Esophagus squamous epithelium (tissue), 5 donors: ENCODE results near the gene OGN. TPM values are rescaled to one million over a fixed set of nuclear protein-coding genes. Genes with fewer than 3 reads are reported as not detected.

ENCODE experiments used
- DNase-seq: peaks from one replicate; lab custom pipeline; 2025; lab: John Stamatoyannopoulos, UW
- H3K27ac ChIP-seq, 4 donors: fragments of 200-600 bp; sonication (generic); one replicate each; pipeline ENCODE4 v1.5.1; 2016 to 2019; ENCODE audit warnings: mild to moderate bottlenecking in 1 of 4
- H3K27me3 ChIP-seq, 4 donors: fragments of 200-600 bp; sonication (generic); 1 replicate in 3 of 4; 2 replicates in 1 of 4; pipeline versions ENCODE4 v1.5.1 to v1.6.0; 2017 to 2021; ENCODE audit warnings: antibody characterized with exemption in 1 of 4
- H3K36me3 ChIP-seq, 3 donors: fragments of 200-600 bp; sonication (generic); one replicate each; pipeline ENCODE4 v1.5.1; 2016 to 2019
- H3K4me1 ChIP-seq, 3 donors: fragments of 200-600 bp; sonication (generic); one replicate each; pipeline ENCODE4 v1.5.1; 2017 to 2019
- H3K4me3 ChIP-seq, 4 donors: fragments of 200-600 bp; sonication (generic); 1 replicate in 3 of 4; 2 replicates in 1 of 4; pipeline ENCODE4 v1.5.1; 2016 to 2019; ENCODE audit warnings: mild to moderate bottlenecking in 2 of 4, moderate library complexity in 1 of 4
- H3K9me3 ChIP-seq, 3 donors: fragments of 200-600 bp; sonication (generic); one replicate each; pipeline ENCODE4 v1.5.1; 2016 to 2019
- CTCF ChIP-seq, 6 experiments: fragments of 450-650 bp in 4 of 6; fragments of 200-600 bp in 2 of 6; sonication (generic) in 2 of 6; IDR thresholded peaks; one replicate each; pipeline ENCODE4 v1.5.1; 2016 to 2019; ENCODE audit warnings: antibody characterized with exemption in 6 of 6, mild to moderate bottlenecking in 4 of 6, moderate library complexity in 4 of 6
- POLR2A ChIP-seq, 4 donors: fragments of 450-650 bp; IDR thresholded peaks; one replicate each; pipeline ENCODE4 v1.6.1; 2017; ENCODE audit warnings: antibody characterized with exemption in 4 of 4, mild to moderate bottlenecking in 4 of 4, moderate library complexity in 3 of 4
- WGBS, 2 donors: methylation state at CpG; one replicate each; pipeline ENCODE4 v1.1.5; 2018; 5-methylcytosine and 5-hydroxymethylcytosine counted together
- intact Hi-C: fragments of 100-400 bp; cut with DNase I; formaldehyde crosslinking; loops from one replicate; pipeline ENCODE4 v1.15.0; 2022
- total RNA-seq, 4 donors: library from RNA; depleted of rRNA; stranded (reverse); fragments of >200 nt; gene quantifications; one replicate each; pipeline ENCODE4 v1.1.0, GENCODE V29; 2016
- donor health status: DM: yes; HTN: yes; CAD: no.

OGN gene
- 10 to 100 TPM in 1 of 4 donors, 1 to 10 TPM in 2, under 1 TPM in 1; 0.76 to 23.3 (median 3.1) TPM for total RNA-seq

DNA sequence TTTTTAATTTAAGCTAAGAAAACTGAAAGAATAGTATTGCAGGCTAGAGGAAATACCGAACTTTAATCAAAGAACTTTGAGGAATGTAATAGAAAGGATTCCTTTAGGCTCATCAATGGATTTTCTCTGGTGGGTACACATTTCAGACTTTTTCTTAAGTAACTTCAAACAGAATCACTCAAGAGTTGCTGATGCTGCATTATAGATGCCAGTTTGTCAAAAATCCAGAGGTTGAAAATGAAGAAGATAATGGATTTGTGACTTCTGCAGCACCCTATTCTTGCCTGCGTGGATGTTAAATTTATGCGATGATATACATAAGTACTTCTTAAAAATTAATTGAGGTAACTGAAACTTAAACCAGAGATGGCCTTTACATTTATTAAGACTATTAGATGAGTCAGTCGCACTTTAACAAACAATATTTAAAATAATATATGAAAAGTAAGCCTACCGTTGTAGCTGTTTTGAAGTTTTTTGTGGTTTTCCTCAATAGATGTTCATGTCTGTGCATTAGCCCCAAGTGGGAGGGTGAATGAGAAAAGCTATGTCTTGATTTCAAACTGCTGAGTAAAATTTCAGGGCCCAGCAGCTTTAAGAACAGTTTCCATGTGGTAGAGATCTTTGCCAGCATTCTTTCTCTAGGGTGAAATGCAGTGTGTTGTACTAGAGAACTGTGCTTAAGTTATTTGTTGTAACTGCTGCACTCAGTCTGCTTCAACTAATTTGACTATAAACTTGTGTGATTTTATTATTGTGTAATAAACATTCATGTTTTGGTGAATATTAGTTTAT lies at the start of gene OGN:
TSS of gene OGN (minus strand) at position 537 of the 795 bp plus-strand sequence. CDS start 1,171 bp downstream, outside the sequence.
- Histone ChIP-seq H3K36me3 (no peaks in the 10 kb centered on the region), H3K4me3 (peak within 1 kb of the TSS in 2 of 4 donors; percentile 21 to 29), H3K27me3 (no peaks in the 10 kb centered on the region), H3K4me1 (peaks cover 0 to 16% (median 0%) of the 10 kb centered on the region in 3 donors), H3K27ac (peak within 1 kb of the TSS in 1 of 4 donors; percentile 23), H3K9me3 (no peaks in the 10 kb centered on the region)
- TF ChIP-seq POLR2A (IDR thresholded peaks at IDR 0.05): no peak
- no peak for TF ChIP-seq CTCF (IDR thresholded peaks at IDR 0.05)
- DNase-seq: no peak
- intact Hi-C loops: no loop called here
- 66 to 78% methylated on average over 5 of the region's 5 CpGs for WGBS, 2 donors

DNA sequence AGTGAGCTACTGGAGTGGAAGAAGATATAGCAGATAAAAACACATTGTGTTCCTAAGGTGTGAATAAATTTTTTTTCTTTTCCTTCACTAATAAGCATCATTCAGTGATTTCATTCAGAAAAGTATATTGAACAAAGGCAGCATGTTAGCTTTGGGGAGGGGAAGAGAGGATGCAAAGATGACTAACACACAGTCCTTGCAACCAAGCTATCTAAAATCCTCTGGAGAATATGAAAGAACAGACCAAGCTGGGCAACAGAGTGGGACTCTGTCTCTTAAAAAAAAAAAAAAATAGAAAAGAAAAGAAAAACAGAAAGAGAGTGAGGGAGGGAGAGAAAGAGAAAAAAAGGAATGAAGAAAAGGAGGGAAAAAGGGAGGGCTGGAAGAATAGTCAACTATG lies 42.2 kb upstream of the OGN start:
- Histone ChIP-seq H3K9me3 (no peaks in the 10 kb centered on the region), H3K36me3 (no peaks in the 10 kb centered on the region), H3K4me3 (no peak overlapping the region), H3K27ac (no peak overlapping the region), H3K27me3 (no peaks in the 10 kb centered on the region), H3K4me1 (peaks cover 0 to 7% (median 0%) of the 10 kb centered on the region in 3 donors)
- TF ChIP-seq CTCF (IDR thresholded peaks at IDR 0.05): no peak
- no peak for TF ChIP-seq POLR2A (IDR thresholded peaks at IDR 0.05)
- DNase-seq: no peak
- intact Hi-C loops: no loop called here

- H3K27ac ChIP-seq: no peak overlapping the region
- intact Hi-C loops: no loop called here
- WGBS, 2 donors: 20 to 75% methylated on average over 3 of the region's 4 CpGs
- H3K4me1 ChIP-seq: peaks cover 0 to 7% (median 0%) of the 10 kb centered on the region in 3 donors
- no peaks in the 10 kb centered on the region for H3K36me3 ChIP-seq
- no peak overlapping the region for H3K4me3 ChIP-seq
- no peak for DNase-seq
- no peaks in the 10 kb centered on the region for H3K27me3 ChIP-seq
- TF ChIP-seq CTCF (IDR thresholded peaks at IDR 0.05) (no peak), POLR2A (IDR thresholded peaks at IDR 0.05) (no peak)
- no peaks in the 10 kb centered on the region for H3K9me3 ChIP-seq
Measured at GRCh38 chr9:92444841-92445240, 40.5 kb upstream of the OGN start.

- DNase-seq: no peak
- TF ChIP-seq POLR2A (IDR thresholded peaks at IDR 0.05) (no peak), CTCF (IDR thresholded peaks at IDR 0.05) (no peak)
- no peak overlapping the region for H3K4me3 ChIP-seq
- no peaks in the 10 kb centered on the region for H3K9me3 ChIP-seq
- no peaks in the 10 kb centered on the region for H3K36me3 ChIP-seq
- no peak overlapping the region for H3K27ac ChIP-seq
- peaks cover 0 to 7% (median 0%) of the 10 kb centered on the region in 3 donors for H3K4me1 ChIP-seq
- intact Hi-C loops: no loop called here
- no peaks in the 10 kb centered on the region for H3K27me3 ChIP-seq
- 75 to 82% methylated on average over 6 of the region's 6 CpGs for WGBS, 2 donors
Measured at GRCh38 chr9:92440751-92441046, 36.3 kb upstream of the OGN start.

DNA sequence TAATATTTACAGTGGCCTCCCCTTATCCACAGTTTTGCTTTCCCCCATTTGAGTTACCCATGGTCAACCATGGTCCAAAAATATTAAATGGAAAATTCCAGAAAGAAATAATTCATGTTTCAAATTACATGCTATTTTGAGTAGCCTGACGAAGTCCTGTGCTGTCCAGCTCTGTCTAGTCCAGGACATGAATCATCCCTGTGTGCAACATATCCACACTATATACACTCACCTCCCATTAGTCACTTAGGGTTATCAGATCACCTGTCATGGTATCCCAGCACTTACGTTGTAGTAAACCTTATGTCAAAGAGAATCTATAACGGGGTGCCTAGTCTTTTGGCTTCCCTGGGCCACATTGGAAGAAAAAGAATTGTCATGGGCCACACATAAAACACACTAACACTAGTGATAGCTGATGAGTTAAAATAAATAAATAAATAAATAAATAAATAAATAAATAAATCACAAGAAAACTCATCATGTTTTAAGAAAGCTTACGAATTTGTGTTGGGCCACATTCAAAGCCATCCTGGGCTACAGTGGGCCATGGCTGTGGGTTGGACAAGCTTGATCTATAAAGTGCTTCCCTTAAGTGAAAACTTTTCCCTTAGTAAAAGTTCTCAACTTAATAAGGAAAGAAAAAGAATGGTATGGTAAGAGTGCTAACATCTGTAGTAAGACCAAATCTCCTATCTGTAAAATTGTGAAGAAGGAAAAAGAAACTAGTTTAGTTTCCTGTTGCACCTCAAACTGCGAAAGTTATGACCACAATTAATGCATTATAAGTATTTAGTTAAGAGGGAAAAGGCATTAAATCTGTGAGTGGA lies 35.8 kb upstream of the OGN start:
- peaks cover 0 to 7% (median 0%) of the 10 kb centered on the region in 3 donors for H3K4me1 ChIP-seq
- no peaks in the 10 kb centered on the region for H3K9me3 ChIP-seq
- H3K36me3 ChIP-seq: no peaks in the 10 kb centered on the region
- no peak overlapping the region for H3K4me3 ChIP-seq
- DNase-seq: no peak
- no peaks in the 10 kb centered on the region for H3K27me3 ChIP-seq
- H3K27ac ChIP-seq: no peak overlapping the region
- intact Hi-C loops: no loop called here
- TF ChIP-seq CTCF (IDR thresholded peaks at IDR 0.05): no peak
- no peak for TF ChIP-seq POLR2A (IDR thresholded peaks at IDR 0.05)
- 83 to 84% methylated on average over 5 of the region's 5 CpGs for WGBS, 2 donors
